NCI-H446 (cell line): Measurements from ENCODE around the gene MTCL3.
"Not testable (repeated sequence)": the region's sequence is repeated elsewhere in the genome, so short reads cannot be mapped to it uniquely, and the experiment has no call there.

Experiments used
- DNase-seq, 2 experiments: peaks; one replicate each; lab custom pipeline; 2025; lab: John Stamatoyannopoulos, UW

MTCL3 gene

GRCh38 chr6:127428562-127428961 is 90.6 kb downstream of the MTCL3 start:
- not testable (repeated sequence) for DNase-seq

- no peak for DNase-seq
These were observed 95.2 kb downstream of the MTCL3 start for GRCh38 chr6:127423921-127424320.
